Limb (tissue), 2 donors: ENCODE results near the gene TBX5.
"Not testable (repeated sequence)": the region's sequence is repeated elsewhere in the genome, so short reads cannot be mapped to it uniquely, and the experiment has no call there.

Source experiments
- DNase-seq, 2 donors: peaks; one replicate each; pipeline ENCODE4 v3.0.0-alpha.2; 2016; ENCODE audit errors: extremely low spot score in 2 of 2

The TBX5 gene

DNA sequence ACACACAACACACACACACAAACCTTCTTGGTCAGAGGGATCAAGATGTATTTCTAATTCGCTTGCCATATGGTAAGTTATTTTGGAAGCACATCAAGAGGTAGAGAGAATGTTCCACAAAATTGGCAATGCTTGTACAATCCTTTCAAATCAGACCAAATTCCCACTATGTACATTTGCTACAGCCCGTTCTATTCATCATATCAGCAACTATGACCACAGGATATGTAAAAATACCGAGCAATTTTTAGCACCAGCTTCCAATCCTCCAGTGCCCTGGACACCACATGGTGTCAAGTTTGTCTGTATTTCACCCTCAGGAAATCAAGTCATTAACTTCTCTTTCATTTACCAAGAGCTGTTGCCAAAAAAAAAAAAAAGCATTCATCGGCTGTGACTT is 21.2 kb downstream of the TBX5 start:
- DNase-seq: peak in 1 of 2 donors; percentile 69

- DNase-seq: no peak
Measured at GRCh38 chr12:114381177-114381576, 24.8 kb downstream of the TBX5 start.

DNA sequence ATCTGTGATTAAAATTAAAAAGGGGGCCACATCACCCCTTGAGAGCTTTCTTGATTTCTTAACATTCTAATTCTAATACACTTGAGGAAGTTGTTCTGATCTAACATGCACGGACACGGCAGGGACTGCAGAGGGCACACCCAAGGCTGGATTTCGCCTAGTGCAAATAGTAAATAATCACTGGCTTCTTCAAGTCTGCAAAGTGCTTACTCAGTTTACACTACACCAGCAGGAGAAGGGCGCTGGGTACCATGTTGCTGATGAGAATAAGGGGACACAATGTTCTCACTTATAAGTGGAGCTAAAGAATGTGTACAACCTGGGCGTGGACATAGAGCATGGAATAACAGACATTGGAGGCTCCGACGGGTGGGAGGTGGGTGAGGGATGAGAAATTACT is 34.2 kb downstream of the TBX5 start:
- DNase-seq: no peak

- peak in 1 of 2 donors; percentile 30 for DNase-seq
Measured at GRCh38 chr12:114371250-114371649, 34.7 kb downstream of the TBX5 start.

- peak; percentile 31 to 43 for DNase-seq
Measured at GRCh38 chr12:114368685-114369452, 37.1 kb downstream of the TBX5 start.

- no peak for DNase-seq
Measured at GRCh38 chr12:114361992-114362391, 44.0 kb downstream of the TBX5 start.

DNA sequence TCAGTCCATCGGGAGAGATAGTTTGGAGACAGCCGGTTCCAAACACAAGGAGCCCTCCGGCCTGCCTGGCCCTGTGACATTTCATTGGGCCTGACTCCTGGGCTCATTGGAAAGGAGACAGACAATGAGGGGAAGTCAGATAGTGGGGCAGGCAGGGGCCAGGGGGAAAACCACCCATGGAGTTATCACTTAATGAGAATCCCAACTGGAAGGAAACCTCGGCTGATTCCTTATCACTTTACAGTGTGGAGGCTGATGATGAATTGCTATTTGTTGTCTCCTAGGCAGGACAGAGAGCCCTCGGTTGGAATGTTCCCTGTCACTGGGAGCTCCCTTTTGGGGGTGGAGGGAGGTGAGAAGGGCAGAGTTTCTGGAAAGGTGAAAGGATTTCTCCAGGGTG is 44.4 kb downstream of the TBX5 start:
- no peak for DNase-seq

DNA sequence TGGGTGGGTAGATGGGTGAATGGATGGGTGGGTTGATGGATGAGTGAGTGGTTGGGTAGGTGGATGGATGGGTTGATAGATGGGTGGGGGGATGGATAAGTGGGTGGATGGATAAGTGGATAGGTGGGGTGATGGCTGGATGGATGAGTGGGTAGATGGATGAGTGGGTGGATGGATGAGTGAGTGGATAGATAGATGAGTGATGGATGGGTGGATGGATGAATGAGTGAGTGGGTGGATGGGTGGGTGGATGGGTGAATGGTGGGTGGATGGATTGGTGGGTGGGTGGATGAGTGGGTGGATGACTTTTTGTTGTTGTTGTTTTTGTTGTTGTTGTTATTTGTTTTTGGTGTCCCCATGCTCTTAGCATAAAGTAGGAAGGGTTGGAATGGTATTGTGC is 45.5 kb downstream of the TBX5 start:
- no peak for DNase-seq

GRCh38 chr12:114355389-114356088 is 50.4 kb downstream of the TBX5 start:
- no peak for DNase-seq

DNA sequence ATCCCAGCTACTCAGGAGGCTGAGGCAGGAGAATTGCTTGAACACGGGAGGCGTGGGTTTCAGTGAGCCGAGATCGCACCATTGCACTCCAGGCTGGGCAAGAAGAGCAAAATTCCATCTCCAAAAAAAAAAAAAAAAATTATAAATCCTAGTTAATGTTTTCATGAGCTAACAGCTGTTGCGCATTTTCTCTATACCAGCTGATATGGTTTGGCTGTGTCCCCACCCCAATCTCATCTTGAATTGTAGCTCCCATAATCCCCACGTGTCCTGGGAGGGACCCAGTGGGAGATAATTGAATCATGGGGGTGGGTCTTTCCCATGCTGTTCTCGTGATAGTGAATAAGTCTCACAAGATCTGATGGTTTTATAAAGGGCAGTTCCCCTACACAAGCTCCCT is 56.7 kb downstream of the TBX5 start:
- DNase-seq: not testable (repeated sequence)

- no peak for DNase-seq
Measured at GRCh38 chr12:114347861-114348260, 58.1 kb downstream of the TBX5 start.

GRCh38 chr12:114344831-114345230 is 61.1 kb downstream of the TBX5 start:
- DNase-seq: no peak

- no peak for DNase-seq
Measured at GRCh38 chr12:114344303-114344663, 61.7 kb downstream of the TBX5 start.

DNA sequence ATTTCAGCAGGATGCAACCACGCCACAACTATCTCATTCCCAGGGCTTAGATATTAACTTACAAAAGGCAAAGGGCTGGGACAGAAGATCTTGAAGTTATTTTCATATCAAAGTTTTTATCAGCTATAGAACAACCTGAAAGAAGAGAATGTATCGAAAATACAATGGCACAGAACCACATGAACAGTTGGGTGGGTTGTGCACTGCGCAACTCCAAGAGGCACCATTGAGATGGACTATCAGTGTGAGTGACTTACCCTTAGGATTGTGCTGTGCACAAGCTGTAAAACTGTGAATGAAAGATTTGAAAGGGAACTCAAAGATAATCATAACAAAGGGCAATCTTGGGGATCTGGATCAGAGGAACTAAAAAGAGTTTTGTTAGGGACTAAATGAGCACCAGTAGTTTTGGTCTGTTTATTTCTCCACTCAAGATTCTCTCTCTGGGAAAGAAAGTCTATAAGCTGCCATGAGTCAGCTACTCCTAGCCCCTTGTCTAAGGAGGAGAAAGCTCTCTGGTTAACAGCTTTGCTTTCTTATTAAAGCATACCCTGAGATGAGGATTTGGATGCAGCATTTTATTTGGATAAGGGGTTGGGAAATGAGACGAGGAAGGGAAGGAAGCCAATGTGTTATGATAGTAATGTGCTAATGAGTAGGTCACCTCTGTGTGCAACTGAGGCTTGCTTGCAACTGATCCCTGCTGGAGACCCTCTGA is 62.2 kb downstream of the TBX5 start:
- no peak for DNase-seq

DNA sequence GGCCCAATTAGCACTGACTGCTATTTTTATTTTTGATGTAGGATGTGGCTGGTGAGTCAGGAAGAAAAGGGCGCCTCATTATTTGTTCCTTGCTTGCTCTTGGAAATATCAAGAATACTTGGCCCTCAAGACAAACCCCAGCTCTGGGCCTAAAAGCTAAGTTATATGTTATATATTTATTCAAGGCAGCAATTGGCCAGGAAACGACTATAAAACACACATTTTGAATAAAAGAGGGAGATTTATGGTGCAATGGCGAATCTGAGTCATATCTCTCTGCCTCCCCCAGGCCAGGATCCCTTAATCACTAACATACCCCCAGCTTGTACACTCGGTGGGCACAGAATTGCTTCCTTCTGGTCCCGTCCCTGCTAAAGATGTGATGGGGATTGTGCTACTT is 63.3 kb downstream of the TBX5 start:
- no peak for DNase-seq

- DNase-seq: no peak
Measured at GRCh38 chr12:114341635-114342034, 64.3 kb downstream of the TBX5 start.

DNA sequence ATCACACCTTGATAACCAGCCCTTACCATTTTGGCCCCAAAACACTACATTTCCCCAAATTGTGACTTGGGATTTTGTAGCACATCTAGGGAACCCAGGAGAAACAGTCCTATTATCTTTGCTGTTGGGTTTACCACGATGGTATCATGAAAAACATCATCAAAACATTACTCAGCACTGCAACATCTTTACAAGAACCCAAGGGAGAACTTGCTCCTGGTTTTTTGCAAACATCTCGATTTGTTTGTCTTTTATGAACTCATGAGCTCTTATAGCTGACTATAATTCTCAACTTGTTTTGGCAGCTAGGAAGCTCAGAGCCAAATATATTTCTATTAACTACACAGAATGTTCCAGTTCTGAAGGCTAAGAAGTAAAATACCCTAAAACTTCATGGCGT is 65.7 kb downstream of the TBX5 start:
- DNase-seq: no peak

- DNase-seq: no peak
Measured at GRCh38 chr12:114339626-114340025, 66.3 kb downstream of the TBX5 start.

DNA sequence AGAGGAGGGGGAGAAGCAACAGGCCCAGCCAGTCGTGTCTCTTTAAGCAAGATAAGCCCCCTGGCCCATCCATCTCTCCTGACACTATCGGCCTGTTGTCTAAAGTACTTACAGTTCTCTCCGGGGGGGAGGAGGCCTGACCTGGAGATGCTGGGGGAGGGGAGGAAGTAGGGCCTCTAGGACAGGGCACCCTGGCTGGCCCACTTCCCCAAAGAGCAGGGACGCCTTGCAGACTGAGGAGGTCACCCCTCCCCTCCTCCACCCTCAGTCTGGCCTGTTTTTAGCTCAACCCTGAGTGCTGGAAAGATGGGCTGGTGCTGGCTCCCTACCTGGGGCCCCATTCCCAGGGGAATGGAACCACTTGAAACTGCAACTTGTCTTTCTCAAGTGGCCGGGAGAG is 70.3 kb downstream of the TBX5 start:
- DNase-seq: no peak

GRCh38 chr12:114334395-114334794 is 71.5 kb downstream of the TBX5 start:
- DNase-seq: no peak

- DNase-seq: no peak
Measured at GRCh38 chr12:114328292-114328691, 77.7 kb downstream of the TBX5 start.

DNA sequence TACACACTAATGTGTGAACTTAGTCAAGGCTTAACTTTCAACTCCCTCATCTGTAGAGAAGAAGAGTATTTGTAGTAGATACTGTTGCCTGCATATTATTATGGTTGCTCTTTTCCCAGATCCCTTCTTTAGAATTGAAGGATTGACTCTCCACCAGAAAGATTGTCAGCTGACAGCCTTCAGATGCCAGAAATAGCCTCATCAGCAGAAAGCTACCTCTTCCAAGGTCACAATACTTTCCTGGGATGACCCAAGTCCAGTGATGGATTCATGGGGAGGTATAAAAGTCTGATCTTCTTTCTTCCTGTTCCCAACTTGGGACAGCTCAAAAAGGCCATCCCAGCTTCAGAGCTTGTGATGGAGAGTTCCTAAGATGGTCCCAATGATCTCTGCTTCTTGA is 78.2 kb downstream of the TBX5 start:
- no peak for DNase-seq

GRCh38 chr12:114321524-114321923 is 84.4 kb downstream of the TBX5 start:
- DNase-seq: no peak
